Stimulated activated CD4-positive, alpha-beta T cell treated with anti-CD3 and anti-CD28 coated beads, Interleukin-4, amount 100 ng/mL, for 1 hour (primary cell): ENCODE data around the gene ANTXR2.
"Not testable (repeated sequence)": the region's sequence is repeated elsewhere in the genome, so short reads cannot be mapped to it uniquely, and the experiment has no call there.

Experiments
- DNase-seq: peaks from one replicate; pipeline ENCODE4 v3.0.0-alpha.2; 2020

The ANTXR2 gene

GRCh38 chr4:80015407-80016189, 57.4 kb downstream of the ANTXR2 start:
- DNase-seq, result no peak

DNA sequence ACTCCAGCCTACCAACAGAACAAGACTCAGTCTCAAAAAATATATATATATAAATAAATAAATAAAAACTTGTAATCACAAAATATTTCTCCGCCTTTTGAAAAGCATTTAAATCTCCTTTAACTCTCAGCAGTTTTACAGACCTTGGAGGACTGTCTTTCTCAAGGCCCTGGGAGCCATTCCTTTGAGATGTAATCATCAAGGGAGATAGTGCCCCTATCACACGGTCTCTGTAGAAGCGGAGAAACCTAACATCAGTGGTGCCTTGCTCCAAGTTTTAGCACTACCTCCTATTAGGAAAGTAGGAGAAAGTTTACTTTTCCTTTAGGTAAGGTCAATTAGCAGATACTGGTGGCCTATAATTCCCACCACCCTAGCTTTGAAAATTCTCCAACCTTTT, 58.5 kb downstream of the ANTXR2 start:
- DNase-seq, result no peak

DNA sequence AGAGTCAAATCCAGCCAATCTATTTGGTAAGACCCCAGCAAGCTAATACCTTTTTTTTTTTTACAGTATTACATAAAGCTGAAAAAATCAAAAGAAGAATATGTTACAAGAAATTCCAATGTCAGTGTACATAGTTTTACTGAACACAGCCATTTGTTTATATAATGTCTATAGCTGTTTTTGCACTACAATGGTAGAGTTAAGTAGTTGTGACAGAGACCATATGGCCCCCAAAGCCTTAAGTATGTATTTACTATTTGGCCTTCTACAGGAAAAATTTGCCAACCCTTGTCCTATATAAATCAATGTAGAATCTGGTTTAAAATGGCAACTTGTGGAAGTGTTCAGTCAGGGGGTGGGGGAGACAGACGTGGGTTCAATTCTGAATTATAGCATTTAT, 60.7 kb downstream of the ANTXR2 start:
- no peak for DNase-seq

GRCh38 chr4:80011636-80012236, 61.3 kb downstream of the ANTXR2 start:
- no peak for DNase-seq

- no peak for DNase-seq
These were observed 62.7 kb downstream of the ANTXR2 start for GRCh38 chr4:80010316-80010715.

- DNase-seq, result no peak
These were observed 63.2 kb downstream of the ANTXR2 start for GRCh38 chr4:80009806-80010205.

GRCh38 chr4:80008971-80009370, 64.1 kb downstream of the ANTXR2 start:
- no peak for DNase-seq

DNA sequence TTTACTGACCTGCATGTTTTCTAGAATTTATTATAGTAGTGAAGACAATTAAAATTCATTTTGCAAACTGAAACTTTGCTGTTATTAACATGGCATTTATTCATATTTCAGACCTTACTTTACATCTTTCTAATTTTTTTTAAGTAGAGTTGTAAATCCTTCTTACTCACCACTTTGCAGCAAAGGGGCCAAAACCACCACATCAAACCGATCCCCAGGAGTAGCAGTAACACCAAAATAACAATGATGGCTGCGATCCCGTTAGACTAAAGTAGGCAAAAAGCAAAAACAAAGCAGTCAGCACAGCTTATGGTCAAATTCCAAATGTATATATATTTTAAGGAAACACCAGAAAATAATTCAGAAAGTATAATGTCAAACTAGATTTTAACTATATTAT, 64.7 kb downstream of the ANTXR2 start:
- DNase-seq, result no peak

DNA sequence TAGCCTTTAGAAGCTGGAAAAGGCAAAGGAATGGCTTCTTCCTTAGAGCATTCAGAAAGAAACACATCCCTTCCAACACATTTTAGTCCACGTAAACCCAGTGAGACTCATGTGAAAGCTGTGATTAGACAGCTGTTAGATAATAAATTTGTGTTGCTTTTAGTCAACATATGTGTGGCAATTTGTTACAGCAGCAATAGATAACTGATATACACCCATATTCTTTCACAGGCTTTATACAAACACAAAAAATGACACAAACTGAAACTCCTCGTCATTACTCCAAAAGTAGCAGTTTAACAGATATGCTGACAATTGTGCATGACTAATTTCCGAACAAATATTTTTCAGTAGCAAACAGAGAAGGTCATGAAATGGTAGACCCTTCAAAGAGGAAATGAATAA, 65.3 kb downstream of the ANTXR2 start:
- DNase-seq, result no peak

GRCh38 chr4:80006935-80007744, 65.9 kb downstream of the ANTXR2 start:
- no peak for DNase-seq

DNA sequence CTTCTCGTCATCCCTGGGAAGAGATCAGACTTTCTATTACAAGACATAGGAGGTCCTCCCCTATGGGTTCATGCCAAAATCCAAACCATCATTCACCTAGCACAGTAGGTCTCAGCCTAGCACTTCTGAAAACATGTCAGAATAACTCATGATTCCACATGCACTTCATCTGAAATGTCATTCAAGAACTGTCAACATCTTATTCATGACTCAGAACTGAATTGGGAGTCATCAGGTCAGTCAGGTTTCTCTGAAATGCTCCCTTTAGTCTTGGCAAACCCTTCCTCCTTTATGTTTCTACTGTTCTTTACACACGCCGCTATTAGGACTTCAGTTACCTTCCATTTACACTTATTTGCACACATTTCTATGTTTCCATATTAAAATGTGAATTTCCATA, 67.2 kb downstream of the ANTXR2 start:
- no peak for DNase-seq

DNA sequence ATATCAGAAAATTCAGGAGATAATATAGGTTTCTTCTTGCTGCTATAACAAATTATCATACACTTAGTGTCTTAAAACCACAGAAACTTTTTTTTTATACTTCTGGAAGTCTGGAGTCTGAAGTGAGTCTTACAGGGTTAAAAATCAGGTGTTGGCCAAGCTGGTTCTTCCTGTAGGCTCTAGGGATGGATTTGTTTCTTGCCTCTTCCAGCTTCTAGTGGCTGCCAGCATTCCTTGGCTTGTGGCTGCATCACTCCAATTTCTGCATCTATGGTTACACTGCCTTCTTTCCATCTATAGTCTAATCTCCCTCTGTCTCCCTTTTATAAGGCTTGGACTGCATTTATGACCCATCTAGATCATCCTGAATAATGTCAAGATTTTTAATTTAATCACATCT, 68.7 kb downstream of the ANTXR2 start:
- no peak for DNase-seq

DNA sequence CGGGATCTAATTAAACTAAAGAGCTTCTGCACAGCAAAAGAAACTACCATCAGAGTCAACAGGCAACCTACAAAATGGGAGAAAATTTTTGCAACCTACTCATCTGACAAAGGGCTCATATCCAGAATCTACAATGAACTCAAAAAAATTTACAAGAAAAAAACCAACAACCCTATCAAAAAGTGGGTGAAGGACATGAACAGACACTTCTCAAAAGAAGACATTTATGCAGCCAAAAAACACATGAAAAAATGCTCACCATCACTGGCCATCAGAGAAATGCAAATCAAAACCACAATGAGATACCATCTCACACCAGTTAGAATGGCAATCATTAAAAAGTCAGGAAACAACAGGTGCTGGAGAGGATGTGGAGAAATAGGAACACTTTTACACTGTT, 70.5 kb downstream of the ANTXR2 start:
- DNase-seq, result not testable (repeated sequence)

DNA sequence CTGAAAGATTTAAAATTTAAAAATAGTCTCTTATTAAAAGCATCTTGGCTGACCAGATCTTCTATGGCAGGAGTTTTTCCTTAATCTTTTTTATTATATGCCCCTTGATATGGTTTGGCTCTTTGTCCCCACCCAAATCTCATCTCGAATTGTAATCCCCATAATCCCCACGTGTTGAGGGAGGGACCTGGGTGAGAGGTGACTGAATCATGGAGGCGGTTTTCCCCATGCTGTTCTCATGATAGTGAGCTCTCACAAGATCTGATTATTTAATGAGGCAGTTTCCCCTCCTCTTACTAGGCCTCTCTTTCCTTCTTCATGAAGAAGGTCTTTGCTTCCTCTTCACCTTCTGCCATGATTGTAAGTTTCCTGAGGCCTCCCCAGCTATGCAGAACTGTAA, 74.0 kb downstream of the ANTXR2 start:
- not testable (repeated sequence) for DNase-seq

GRCh38 chr4:79998201-79998600, 74.8 kb downstream of the ANTXR2 start:
- DNase-seq, result no peak

DNA sequence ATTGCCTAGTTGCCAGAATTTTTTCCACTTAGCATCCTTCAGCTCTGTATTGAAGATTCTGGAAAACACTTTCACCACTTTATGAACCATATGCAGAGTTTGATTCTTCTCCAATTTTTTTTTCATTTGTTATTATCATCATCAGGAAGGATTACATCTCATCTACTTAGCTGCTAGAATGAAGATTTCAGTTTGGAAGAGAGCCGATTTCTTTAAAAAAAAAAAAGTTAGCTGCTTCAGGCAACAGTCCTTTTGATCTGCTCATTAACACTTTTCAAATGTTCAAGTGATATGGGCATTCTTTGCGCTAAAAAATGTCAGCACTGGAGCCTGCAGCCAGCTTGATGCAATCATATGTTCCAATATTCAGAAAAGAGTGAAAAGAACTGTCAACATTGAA, 76.2 kb downstream of the ANTXR2 start:
- no peak for DNase-seq

- no peak for DNase-seq
These were observed 79.6 kb downstream of the ANTXR2 start for GRCh38 chr4:79993476-79993875.

GRCh38 chr4:79991601-79992000, 81.4 kb downstream of the ANTXR2 start:
- DNase-seq, result no peak

DNA sequence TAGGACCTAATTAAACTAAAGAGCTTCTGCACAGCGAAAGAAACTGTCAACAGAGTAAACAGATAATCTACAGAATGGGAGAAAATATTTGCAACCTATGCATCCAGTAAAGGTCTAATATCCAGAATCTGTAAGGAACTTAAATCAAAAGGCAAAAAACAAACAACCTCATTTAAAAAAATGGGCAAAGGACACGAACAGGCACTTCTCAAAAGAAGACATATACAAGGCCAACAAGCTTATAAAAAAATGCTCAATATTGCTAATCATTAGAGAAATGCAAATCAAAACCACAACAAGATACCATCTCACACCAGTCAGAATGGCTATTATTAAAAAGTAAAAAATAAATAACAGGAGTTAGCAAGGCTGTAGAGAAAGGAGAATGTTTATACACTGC, 81.9 kb downstream of the ANTXR2 start:
- not testable (repeated sequence) for DNase-seq

- DNase-seq, result no peak
These were observed 85.6 kb downstream of the ANTXR2 start for GRCh38 chr4:79987401-79987800.

- DNase-seq, result no peak
These were observed 89.6 kb downstream of the ANTXR2 start for GRCh38 chr4:79983431-79983830.

DNA sequence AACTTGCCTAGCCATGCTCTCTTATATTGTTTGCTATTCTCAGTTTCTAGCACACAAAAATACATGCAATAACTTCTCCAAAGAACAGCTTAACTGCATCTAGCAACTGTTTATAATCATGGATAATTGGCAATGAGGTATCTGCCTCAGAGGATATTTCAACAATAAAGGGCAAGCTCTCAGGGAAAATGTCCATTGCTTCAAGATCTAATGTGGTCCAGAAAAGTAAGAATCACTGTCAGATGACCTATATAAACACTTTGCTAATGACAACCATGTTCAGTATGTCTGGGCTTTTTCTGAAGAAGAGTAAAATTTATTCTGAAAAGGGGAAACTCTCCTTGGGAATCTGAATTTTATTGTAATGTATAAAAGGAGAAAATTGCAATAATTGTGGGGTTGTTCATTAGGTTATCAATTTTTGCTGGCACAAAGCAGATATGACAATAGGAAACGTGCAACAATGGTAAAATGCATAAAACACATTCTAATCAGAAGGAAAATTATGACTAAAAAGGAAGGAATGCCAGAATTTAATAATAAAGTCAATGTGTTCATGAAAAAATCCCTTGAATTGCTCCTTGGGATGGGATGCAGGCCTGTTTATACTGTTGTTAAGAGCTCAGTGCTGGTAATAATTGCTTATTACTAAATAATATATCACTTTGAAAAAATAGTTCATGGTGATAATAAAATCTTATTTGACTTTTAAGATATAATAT, 90.3 kb downstream of the ANTXR2 start:
- DNase-seq, result no peak

DNA sequence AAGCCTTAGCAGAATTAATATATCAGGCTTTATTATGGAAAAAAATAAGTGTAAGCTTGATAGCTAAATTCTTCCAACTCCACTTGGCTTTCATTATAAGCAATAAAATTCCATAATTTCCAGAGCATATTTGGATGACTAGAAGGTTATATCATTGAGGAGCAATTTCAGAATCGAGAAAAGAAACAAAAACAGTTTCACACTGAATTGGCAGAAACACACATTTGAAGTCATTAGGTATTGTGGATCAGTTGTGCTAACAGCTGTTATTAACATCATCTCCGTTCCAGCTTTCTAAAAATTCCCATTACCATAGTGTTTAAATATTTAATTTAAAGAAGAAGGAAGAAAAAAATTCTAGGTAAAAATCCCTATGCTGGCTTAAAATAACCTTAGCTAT, 92.6 kb downstream of the ANTXR2 start:
- DNase-seq, result no peak
